Sciatic nerve (tissue), 2 donors: ENCODE measurements around the gene SPRED3. TPM values are rescaled to one million over a fixed set of nuclear protein-coding genes. Genes with fewer than 3 reads are reported as not detected.

Source experiments
- ATAC-seq: fragments of 200-7000 bp; cut with Tn5 transposase; one replicate; pipeline ENCODE4 v1.9.1; 2020; ENCODE audit warnings: mild to moderate bottlenecking, moderate library complexity
- DNase-seq: peaks from one replicate; pipeline ENCODE4 v3.0.0-alpha.2; 2020; ENCODE audit warnings: low spot score
- intact Hi-C: fragments of 100-400 bp; cut with DNase I; formaldehyde crosslinking; loops from one replicate; pipeline ENCODE4 v1.14.2; 2022
- total RNA-seq: library from RNA; stranded (reverse); fragmentation: NEBNext Ultra II Directional; extraction: Animal tissue kit (Norgen Biotek cat#: 25700); gene quantifications from one replicate; pipeline ENCODE4 v1.2.1, GENCODE V29; 2021
- donor health status: DM: no; HTN: no; CAD: no.
- donor health status: DM: no; HTN: no; CAD: no.

SPRED3 gene
- total RNA-seq, 1 donor from 2014 or later = 2.3 TPM

DNA sequence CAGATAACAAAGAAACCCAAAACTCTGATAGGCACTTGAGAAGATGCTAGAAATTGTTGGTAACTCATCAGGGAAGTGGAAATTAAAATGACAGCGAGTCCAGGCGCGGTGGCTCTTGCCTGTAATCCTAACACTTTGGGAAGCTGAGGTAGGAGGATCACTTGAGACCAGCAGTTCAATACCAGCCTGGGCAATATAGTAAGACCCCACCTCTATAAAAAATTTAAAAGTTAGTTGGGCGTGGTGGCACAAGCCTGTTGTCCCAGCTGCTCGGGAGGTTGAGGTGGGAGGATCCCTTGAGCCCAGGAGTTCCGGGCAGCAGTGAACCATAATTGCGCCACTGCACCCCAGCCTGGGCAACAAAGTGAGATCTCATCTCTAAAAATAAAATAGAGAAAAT is 42.4 kb downstream of the SPRED3 start:
- ATAC-seq (no peak), DNase-seq (no peak)
- intact Hi-C loops = no loop called here

DNA sequence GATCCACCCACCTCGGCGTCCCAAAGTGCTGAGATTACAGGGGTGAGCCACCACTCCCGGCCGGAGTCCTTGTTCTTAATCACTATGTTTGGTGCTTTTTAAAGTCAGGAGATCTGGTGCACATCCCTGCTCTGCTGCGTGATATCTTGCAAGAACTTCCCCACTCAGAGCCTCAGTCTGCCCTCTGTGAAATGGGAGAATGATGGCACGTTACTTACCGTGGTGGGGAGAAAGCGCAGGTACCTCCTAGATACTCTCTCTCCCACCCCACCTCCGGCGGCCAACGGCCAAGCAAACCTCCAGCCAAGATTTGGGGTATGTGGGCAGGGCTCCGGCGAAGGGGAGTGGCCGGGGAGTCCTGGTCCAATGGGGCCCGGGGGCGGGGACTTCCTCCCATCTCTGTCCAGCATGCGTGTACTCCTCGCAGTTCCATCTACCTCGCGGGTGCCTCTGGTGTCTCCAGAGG is 44.8 kb downstream of the SPRED3 start, which contains the start of gene RYR1:
TSS of gene RYR1 (plus strand) at position 424 of the 466 bp plus-strand sequence. CDS start 139 bp downstream, outside the sequence.
- DNase-seq (peak; percentile 74), ATAC-seq (peak; percentile 77)
- intact Hi-C loops = no loop called here

DNA sequence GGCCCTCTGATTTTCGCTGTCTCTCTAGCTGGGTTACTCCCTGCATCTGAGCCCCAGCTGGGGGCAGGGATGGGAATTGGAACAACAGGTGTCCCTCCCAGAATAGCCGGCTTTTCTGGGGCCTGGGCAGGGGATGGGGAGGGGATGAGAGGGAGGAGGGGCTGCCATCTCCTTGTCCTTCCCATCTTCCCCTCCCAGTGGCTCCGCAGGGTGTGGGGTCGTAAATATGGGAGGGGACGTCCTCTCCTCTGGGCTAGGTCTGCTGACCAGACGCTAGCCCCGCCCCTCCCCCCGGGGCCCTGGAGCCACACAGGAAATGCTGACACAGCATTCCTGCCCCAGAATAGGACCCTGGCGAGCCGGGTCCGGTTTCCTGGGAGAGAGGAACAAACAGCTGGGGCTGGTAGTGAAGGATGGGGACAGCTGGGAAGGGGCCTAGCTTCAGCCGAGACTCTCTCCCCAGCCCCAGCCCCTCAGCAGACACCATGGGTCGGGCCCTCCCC is 46.1 kb downstream of the SPRED3 start:
- intact Hi-C loops = no loop called here
- peak; percentile 76 for ATAC-seq
- no peak for DNase-seq

DNA sequence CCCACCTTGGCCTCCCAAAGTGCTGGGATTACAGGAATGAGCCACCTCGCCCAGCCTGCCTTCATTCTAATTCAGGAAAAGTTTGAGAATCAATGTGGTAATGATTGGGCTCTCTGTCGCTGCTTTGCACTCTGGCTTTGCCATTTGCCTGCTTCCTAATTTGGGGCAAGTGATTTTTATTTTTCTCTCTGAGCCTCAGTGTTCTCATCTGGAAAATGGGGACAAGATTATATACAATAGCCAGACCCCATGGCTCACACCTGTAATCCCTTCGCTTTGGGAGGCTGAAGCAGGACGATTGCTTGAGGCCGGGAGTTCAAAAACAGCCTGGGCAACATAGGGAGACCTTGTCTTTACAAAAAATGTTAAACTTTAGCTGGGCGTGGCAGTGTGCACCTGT is 48.8 kb downstream of the SPRED3 start:
- intact Hi-C loops = no loop called here
- ATAC-seq = no peak
- no peak for DNase-seq

DNA sequence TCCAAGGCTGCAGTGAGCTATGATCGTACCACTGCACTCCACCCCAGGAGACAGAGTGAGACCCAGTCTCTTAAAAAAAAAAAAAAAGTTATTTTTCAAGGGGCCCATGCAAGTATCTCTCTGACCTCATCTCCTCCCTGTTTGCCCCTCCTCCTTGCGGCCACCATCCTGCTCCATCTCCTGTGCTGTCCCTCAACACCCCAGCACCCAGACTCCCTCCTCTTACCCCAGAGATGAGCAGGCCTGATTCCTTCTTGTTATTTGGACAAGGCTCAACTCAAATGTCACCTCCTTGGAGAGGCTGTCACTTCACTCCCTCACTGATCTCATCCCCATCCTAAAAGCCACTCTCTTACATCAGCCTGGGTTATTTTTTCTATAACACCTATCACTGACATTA is 49.4 kb downstream of the SPRED3 start:
- ATAC-seq (no peak), DNase-seq (no peak)
- intact Hi-C loops = no loop called here

DNA sequence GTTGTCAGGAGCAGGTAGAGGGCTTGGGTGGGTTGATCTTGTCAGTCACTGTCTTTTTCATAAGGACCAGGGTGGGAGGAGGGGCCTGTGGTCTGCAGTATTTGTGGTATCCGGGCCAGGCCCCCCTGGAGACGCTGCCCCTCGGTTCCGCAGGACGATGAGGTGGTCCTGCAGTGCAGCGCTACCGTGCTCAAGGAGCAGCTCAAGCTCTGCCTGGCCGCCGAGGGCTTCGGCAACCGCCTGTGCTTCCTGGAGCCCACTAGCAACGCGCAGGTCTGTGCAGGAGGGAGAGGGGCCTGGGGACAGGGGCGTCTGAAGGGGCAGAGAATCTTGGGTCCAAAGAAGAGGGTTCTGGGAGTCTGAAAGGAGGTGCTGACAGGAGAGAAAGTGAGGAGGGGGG is 52.1 kb downstream of the SPRED3 start:
- ATAC-seq (no peak), DNase-seq (no peak)
- intact Hi-C loops = no loop called here

DNA sequence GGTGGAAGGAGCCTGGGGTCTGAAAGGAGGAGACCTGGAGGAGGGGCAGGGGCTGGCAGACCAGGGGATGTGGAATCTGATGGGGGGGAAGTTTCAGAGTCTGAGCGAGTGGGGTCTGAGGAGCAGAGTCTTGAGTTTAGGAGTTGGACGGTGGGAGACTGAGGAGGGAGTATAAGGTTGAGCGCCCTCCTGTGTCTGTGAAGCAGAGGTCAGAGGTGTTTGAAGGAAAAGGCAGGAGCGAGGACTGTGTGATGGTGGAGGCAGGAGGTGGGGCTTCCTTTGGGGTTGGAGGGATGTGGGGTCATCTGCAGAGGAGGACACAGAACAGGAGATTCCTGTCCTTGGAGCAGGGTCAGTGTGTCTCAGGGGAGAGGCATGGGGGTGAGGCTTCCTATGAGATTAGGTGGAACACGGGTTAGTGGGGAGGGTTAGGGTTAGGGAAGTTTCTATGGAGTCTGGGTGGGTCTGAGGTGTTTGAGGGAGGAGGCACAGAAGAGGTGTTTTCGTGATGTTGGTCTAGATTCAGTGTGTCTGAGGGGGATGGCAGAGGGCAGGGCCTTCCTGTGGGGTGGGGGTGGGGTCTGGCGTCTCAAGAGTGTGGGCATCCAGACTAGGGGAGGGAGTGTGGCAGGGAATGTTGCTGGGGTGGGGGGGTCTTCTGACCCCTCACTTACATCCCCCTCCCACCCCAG is 53.3 kb downstream of the SPRED3 start:
- intact Hi-C loops = no loop called here
- ATAC-seq (no peak), DNase-seq (no peak)

DNA sequence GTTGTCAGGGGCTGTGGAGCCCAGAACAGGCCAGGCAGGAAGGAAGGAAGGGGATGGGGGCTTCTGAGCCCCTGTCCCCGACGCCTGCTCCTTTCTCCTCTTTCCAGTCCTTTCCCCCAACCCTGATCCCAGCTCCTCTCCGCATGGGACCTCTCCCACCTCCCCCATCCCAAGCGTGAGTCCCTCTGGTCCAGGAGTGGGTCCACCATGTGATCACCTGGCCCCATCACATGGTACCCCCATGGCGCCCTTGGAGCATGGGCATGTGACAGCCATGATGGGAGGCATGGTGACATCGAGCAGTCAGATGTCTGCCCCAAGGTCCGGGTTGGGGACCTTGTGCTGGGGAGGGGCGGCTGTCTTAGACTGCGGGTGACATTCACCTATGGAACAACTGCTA is 54.2 kb downstream of the SPRED3 start:
- ATAC-seq (no peak), DNase-seq (no peak)
- intact Hi-C loops = no loop called here

DNA sequence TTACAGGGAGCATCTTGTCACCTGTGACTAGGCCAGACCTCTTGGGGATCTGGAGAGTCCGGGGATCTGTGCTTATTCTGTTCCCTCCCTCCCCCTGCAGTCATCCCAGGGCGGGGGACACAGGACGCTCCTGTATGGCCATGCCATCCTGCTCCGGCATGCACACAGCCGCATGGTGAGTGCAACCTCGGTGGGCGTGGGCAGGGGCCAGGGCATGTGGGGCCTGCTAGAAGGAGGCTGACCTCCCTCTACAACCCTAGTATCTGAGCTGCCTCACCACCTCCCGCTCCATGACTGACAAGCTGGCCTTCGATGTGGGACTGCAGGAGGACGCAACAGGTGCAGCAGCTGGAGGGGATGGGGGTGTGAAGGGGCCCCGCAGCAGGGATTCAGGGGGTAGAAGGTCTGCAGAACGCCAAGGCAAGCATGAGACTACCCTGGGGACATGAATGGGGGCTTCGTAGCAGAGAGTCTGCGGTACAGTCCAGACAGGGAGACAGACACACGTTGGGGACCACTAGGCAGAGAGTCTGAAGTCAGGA is 55.0 kb downstream of the SPRED3 start:
- no peak for ATAC-seq
- intact Hi-C loops = no loop called here
- no peak for DNase-seq

DNA sequence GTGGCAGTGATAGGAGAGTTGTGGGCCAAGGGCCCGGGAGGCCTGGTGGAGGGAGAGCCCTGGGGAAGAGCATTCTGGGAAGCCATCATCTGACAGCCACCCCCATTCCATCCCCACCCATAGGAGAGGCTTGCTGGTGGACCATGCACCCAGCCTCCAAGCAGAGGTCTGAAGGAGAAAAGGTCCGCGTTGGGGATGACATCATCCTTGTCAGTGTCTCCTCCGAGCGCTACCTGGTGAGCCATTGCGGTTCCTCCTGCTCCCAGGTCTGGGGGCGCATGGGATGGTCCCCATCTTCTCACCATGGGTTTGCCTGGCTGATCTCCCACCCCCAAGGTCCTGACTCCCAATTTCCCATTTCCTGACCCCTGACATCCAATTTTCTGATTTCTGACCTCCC is 55.5 kb downstream of the SPRED3 start:
- ATAC-seq (no peak), DNase-seq (no peak)
- intact Hi-C loops = no loop called here

DNA sequence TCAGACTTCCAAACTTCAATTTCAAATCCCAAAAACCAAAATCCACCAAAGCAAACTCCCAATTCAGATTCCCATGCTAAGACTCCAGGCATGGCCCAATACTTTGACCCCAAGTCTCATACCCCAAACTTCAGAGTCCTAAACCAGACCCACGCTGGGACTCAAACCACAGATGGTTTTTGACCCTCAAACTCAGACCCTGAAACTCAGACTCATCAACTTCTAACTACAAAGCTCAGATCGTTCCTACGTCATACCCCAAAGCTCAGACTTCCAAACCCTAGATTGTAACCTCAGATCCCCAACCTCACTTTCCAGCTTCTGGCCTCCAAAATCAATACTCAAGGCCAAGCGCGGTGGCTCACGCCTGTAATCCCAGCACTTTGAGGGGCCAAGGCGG is 56.9 kb downstream of the SPRED3 start:
- DNase-seq (no peak), ATAC-seq (no peak)
- intact Hi-C loops = no loop called here

DNA sequence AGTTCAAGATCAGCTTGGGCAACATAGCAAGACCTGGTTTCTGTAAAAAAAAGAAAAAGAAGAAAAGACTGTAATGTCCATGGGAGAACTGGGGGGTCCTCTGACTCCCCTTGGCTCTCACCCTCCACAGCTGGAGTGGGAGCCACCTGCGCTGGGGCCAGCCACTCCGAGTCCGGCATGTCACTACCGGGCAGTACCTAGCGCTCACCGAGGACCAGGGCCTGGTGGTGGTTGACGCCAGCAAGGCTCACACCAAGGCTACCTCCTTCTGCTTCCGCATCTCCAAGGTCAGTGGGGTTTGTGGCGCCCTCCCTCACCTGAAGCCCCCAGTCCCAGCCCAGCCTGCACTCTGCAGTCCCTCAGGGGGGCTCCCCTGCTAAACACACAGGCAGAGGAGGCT is 59.7 kb downstream of the SPRED3 start:
- DNase-seq (no peak), ATAC-seq (no peak)
- intact Hi-C loops = no loop called here

Other genes with a start within 250 kb of the SPRED3 start
- not detected for gene DPF1, start 164.5 kb upstream of the SPRED3 start, total RNA-seq
- gene PPP1R14A, start 132.3 kb upstream of the SPRED3 start, total RNA-seq = 27.5 TPM
- 27.7 TPM for gene SPINT2, start 124.1 kb upstream of the SPRED3 start, total RNA-seq
- gene C19orf33, start 84.4 kb upstream of the SPRED3 start, total RNA-seq = 25.8 TPM
- gene YIF1B, start 72.8 kb upstream of the SPRED3 start, total RNA-seq = 25.1 TPM
- gene KCNK6, start 68.9 kb upstream of the SPRED3 start, total RNA-seq = 4.1 TPM
- gene CATSPERG, start 52.9 kb upstream of the SPRED3 start, total RNA-seq = 8.6 TPM
- 78.2 TPM for gene PSMD8, start 14.1 kb upstream of the SPRED3 start, total RNA-seq
- 0.31 TPM for gene GGN, start 663 bp upstream of the SPRED3 start, total RNA-seq
- 24.8 TPM for gene FAM98C, start 14.4 kb downstream of the SPRED3 start, total RNA-seq
- gene RASGRP4, start 37.5 kb downstream of the SPRED3 start, total RNA-seq = 7.0 TPM
- 14.4 TPM for gene RYR1, start 45.0 kb downstream of the SPRED3 start, total RNA-seq
- gene MAP4K1, start 229.3 kb downstream of the SPRED3 start, total RNA-seq = 6.2 TPM
- gene EIF3K, start 230.5 kb downstream of the SPRED3 start, total RNA-seq = 168 TPM